CD8-positive, alpha-beta memory T cell (primary cell): ENCODE results near the gene AP2M1. TPM values are rescaled to one million over a fixed set of nuclear protein-coding genes. Genes with fewer than 3 reads are reported as not detected.
A peak's percentile ranks its signal among the peaks of the same experiment; 100 is the strongest.

Experiments used
- CTCF ChIA-PET: fragments of 350-600 bp; sonication (Branson Sonifier 250); formaldehyde crosslinking; loops from one replicate; lab custom pipeline; 2021; ENCODE audit warnings: antibody characterized with exemption; lab: Charles Lee
- POLR2A ChIA-PET: fragments of 350-600 bp; sonication (Branson Sonifier 250); formaldehyde crosslinking; loops from one replicate; lab custom pipeline; 2021; ENCODE audit warnings: antibody characterized with exemption; lab: Charles Lee
- DNase-seq, 5 donors: peaks; one replicate each; pipeline versions ENCODE4 v3.0.0 to v3.0.0-alpha.2; 2020 to 2022; ENCODE audit warnings: mixed read lengths in 1 of 5
- H3K27ac ChIP-seq: one replicate; pipeline ENCODE4 v1.7.0; 2013; ENCODE audit warnings: low read depth, mild to moderate bottlenecking, low read length, moderate library complexity
- H3K27me3 ChIP-seq: 2 replicates; pipeline ENCODE4 v1.7.0; 2013; ENCODE audit warnings: low read length, mild to moderate bottlenecking; ENCODE audit not compliant: insufficient read depth, poor library complexity, severe bottlenecking
- H3K36me3 ChIP-seq: 2 replicates; pipeline ENCODE4 v1.7.0; 2013; ENCODE audit warnings: mild to moderate bottlenecking, low read length, moderate library complexity; ENCODE audit not compliant: insufficient read depth
- H3K4me1 ChIP-seq: 2 replicates; pipeline ENCODE4 v1.7.0; 2013; ENCODE audit warnings: mild to moderate bottlenecking, low read length, moderate library complexity; ENCODE audit not compliant: insufficient read depth
- H3K4me3 ChIP-seq: 2 replicates; pipeline ENCODE4 v1.7.0; 2013; ENCODE audit warnings: mild to moderate bottlenecking, low read length
- H3K9me3 ChIP-seq: 2 replicates; pipeline ENCODE4 v1.7.0; 2013; ENCODE audit warnings: mild to moderate bottlenecking, low read length
- H3K27ac Mint-ChIP-seq, 8 donors: one replicate each; pipeline ENCODE4 v1.8.0; 2020 to 2021; ENCODE audit warnings: mixed read lengths in 8 of 8, mild to moderate bottlenecking in 6 of 8, inconsistent platforms in 3 of 8, moderate library complexity in 3 of 8
- H3K27me3 Mint-ChIP-seq, 2 donors: one replicate each; pipeline ENCODE4 v1.8.0; 2020 to 2021; ENCODE audit warnings: mixed read lengths in 2 of 2, mild to moderate bottlenecking in 1 of 2, moderate library complexity in 1 of 2
- H3K36me3 Mint-ChIP-seq, 3 donors: one replicate each; pipeline ENCODE4 v1.8.0; 2020 to 2021; ENCODE audit warnings: mixed read lengths in 3 of 3, inconsistent platforms in 1 of 3, mild to moderate bottlenecking in 1 of 3
- H3K4me1 Mint-ChIP-seq, 3 donors: one replicate each; pipeline ENCODE4 v1.8.0; 2020 to 2021; ENCODE audit warnings: mixed read lengths in 3 of 3, inconsistent platforms in 1 of 3, mild to moderate bottlenecking in 1 of 3
- H3K4me3 Mint-ChIP-seq, 7 donors: one replicate each; pipeline ENCODE4 v1.8.0; 2020 to 2021; ENCODE audit warnings: mixed read lengths in 7 of 7, mild to moderate bottlenecking in 6 of 7, moderate library complexity in 4 of 7, inconsistent platforms in 2 of 7
- H3K9me3 Mint-ChIP-seq, 5 donors: one replicate each; pipeline ENCODE4 v1.8.0; 2020 to 2022; ENCODE audit warnings: mixed read lengths in 5 of 5, mild to moderate bottlenecking in 3 of 5, moderate library complexity in 2 of 5, inconsistent platforms in 1 of 5
- polyA plus RNA-seq: library from polyadenylated mRNA; unstranded; fragments of 300-500 nt; fragmentation: Illumina TruSeq; gene quantifications from one replicate; pipeline ENCODE4 v1.2.3, GENCODE V29; 2021
- total RNA-seq, 2 experiments: library from RNA; stranded (reverse); gene quantifications; one replicate each; pipeline ENCODE4 v1.2.3, GENCODE V29; 2021

The AP2M1 gene
- total RNA-seq (100 to 1,000 TPM; 268 to 270 TPM), polyA plus RNA-seq (265 TPM)

- Histone ChIP-seq H3K36me3 (peaks cover 20% of the 10 kb centered on the region), H3K9me3 (no peaks in the 10 kb centered on the region), H3K4me3 (peak within 1 kb of the TSS; percentile 88), H3K27me3 (no peaks in the 10 kb centered on the region), H3K27ac (peak within 1 kb of the TSS; percentile 88), H3K4me1 (peaks cover 25% of the 10 kb centered on the region)
- H3K4me1 Mint-ChIP-seq = peaks cover 32 to 48% (median 44%) of the 10 kb centered on the region in 3 donors
- H3K9me3 Mint-ChIP-seq = no peaks in the 10 kb centered on the region
- H3K36me3 Mint-ChIP-seq = peaks cover 0 to 56% (median 9%) of the 10 kb centered on the region in 3 donors
- POLR2A ChIA-PET = interaction anchor here (1.1 to 1.8 kb wide), 4 partner anchors 9 to 124 kb away, joined by 5 to 8 read pairs (median 6); partner anchors contain the start of genes ABCF3, EIF2B5 and PSMD2
- DNase-seq = peak; percentile 94 to 99 (median 98)
- CTCF ChIA-PET = interaction anchor here (1.3 to 2.0 kb wide), 2 partner anchors 53 to 75 kb away, joined by 4 to 10 read pairs; partner anchors contain the start of gene EEF1AKMT4
- peak within 1 kb of the TSS; percentile 90 to 99 (median 95) for H3K4me3 Mint-ChIP-seq
- H3K27ac Mint-ChIP-seq = peak within 1 kb of the TSS; percentile 88 to 95 (median 94)
- H3K27me3 Mint-ChIP-seq = peaks cover 0 to 1% of the 10 kb centered on the region in 2 donors
Measured at GRCh38 chr3:184174646-184175492, at the start of gene AP2M1. Gene AP2M1 (plus strand): TSS chr3:184174855. CDS start chr3:184176994, 2,139 bp downstream.

DNA sequence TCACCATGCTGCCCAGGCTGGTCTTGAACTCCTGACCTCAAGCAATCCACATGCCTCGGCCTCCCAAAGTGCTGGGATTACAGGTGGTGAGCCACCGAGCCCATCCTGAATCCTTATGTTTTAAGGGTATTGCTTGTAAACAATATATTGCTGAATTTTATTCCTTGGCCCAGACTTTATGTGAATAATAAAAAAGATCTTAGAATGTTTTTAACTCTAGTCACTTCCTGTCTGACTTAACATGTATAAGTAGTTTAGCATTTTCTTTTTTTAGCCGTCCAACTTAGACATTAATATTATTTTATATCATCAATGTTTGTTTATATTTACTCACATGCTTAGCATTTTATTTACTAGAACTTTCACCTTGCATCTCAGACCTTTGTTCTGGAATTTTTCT lies 48.6 kb upstream of the AP2M1 start:
- no peaks in the 10 kb centered on the region for H3K36me3 Mint-ChIP-seq
- DNase-seq = no peak
- POLR2A ChIA-PET = no interaction called here
- no peaks in the 10 kb centered on the region for H3K4me1 Mint-ChIP-seq
- CTCF ChIA-PET = no interaction called here
- Histone ChIP-seq H3K27me3 (no peaks in the 10 kb centered on the region), H3K4me3 (no peak overlapping the region), H3K9me3 (no peaks in the 10 kb centered on the region), H3K27ac (no peak overlapping the region), H3K36me3 (no peaks in the 10 kb centered on the region), H3K4me1 (no peaks in the 10 kb centered on the region)
- no peaks in the 10 kb centered on the region for H3K9me3 Mint-ChIP-seq
- H3K27me3 Mint-ChIP-seq = peaks cover 0 to 3% of the 10 kb centered on the region in 2 donors
- no peak overlapping the region for H3K27ac Mint-ChIP-seq
- H3K4me3 Mint-ChIP-seq = no peak overlapping the region

DNA sequence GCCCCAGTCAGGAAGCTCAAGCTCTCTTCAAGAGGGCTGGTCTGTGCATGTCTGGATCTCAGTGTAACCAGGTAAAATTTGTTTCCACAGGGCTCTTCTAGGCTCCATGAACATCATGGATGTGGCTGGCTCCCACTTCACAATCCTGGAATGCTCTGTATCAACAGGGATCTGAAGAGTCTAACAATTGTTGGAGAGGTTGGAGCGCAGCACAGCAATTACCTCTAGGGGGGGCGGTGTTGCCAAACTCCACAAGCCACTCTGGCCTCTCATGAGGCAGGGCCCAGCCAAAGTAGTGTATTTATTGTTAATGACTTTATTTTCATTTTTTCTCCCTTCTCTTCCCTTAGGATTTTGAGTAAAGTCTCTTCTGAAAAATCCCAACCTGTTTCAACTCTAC lies 45.6 kb upstream of the AP2M1 start:
- ChIA-PET POLR2A (no interaction called here), CTCF (interaction anchor here (0.9 kb wide), 1 partner anchor 111 kb away, joined by 3 read pairs; no protein-coding TSS in a partner anchor)
- Mint-ChIP-seq H3K36me3 (no peaks in the 10 kb centered on the region), H3K4me1 (peaks cover 7 to 9% (median 8%) of the 10 kb centered on the region in 3 donors), H3K9me3 (no peaks in the 10 kb centered on the region), H3K27ac (no peak overlapping the region), H3K4me3 (peak overlapping the region in 1 of 7 donors; percentile 59), H3K27me3 (peaks cover 0 to 3% of the 10 kb centered on the region in 2 donors)
- no peak for DNase-seq
- H3K27me3 ChIP-seq = no peaks in the 10 kb centered on the region
- H3K4me3 ChIP-seq = no peak overlapping the region
- H3K4me1 ChIP-seq = peaks cover 7% of the 10 kb centered on the region
- no peaks in the 10 kb centered on the region for H3K36me3 ChIP-seq
- H3K27ac ChIP-seq = no peak overlapping the region
- H3K9me3 ChIP-seq = no peaks in the 10 kb centered on the region

GRCh38 chr3:184132945-184133344 lies 41.7 kb upstream of the AP2M1 start:
- Mint-ChIP-seq H3K4me1 (peaks cover 36 to 39% (median 37%) of the 10 kb centered on the region in 3 donors), H3K36me3 (peaks cover 0 to 29% (median 2%) of the 10 kb centered on the region in 3 donors), H3K27me3 (no peaks in the 10 kb centered on the region), H3K9me3 (no peaks in the 10 kb centered on the region), H3K27ac (peak overlapping the region in 1 of 8 donors; percentile 91), H3K4me3 (peak overlapping the region in 1 of 7 donors; percentile 98)
- H3K9me3 ChIP-seq = no peaks in the 10 kb centered on the region
- peaks cover 22% of the 10 kb centered on the region for H3K4me1 ChIP-seq
- H3K27me3 ChIP-seq = no peaks in the 10 kb centered on the region
- no peak overlapping the region for H3K4me3 ChIP-seq
- no peak for DNase-seq
- POLR2A ChIA-PET = interaction anchor here (1.0 to 1.1 kb wide), 2 partner anchors 40 to 115 kb away, joined by 3 read pairs; partner anchors contain the start of gene ABCC5
- CTCF ChIA-PET = interaction anchor here (1.3 kb wide), 1 partner anchor 117 kb away, joined by 3 read pairs; the partner anchor contains the start of gene EEF1AKMT4
- peaks cover 6% of the 10 kb centered on the region for H3K36me3 ChIP-seq
- no peak overlapping the region for H3K27ac ChIP-seq

DNA sequence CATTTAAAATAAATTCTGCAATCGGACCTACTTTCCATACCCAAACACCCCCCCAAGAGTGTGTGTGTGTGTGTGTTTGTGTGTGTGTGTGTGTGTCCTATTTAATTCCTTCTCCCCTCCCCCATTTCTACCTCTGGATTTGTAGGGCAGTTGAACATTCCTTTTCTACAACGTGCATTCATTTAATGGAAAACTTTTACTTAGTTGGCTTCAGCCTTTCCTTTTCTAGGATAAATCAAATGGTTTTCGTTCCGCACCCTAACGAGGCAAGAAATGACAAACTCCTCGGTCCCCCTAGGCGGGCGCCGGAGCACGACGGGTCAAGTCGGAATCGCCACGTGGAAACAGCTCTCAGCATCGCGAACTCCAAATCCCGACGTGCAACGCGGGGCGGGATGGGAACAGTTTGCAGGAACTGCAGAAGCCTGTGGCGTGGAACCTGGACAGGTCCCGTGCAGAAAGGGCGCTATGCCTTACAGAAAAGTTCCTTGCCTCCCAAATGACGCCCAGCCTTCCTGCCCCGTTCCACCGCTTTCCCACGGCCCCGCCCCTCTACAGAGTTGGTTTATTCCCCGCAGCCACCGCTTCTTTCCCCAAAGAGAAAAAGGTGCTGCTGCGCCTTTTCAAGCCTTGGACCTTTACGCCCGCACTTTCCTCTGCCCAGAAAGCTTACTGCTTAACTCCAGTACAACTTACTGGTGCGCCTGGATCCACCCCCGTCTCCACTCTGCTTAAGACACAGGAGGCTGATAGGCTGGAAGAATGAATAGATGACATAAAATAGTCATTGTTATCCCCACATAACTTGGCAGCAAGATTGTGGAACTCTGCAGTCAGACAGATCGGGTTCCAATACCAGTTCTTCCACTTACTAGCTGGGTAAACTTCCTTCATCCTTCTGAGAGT lies 40.6 kb upstream of the AP2M1 start:
- Mint-ChIP-seq H3K4me1 (peaks cover 36 to 42% (median 38%) of the 10 kb centered on the region in 3 donors), H3K36me3 (peaks cover 0 to 34% (median 2%) of the 10 kb centered on the region in 3 donors), H3K4me3 (peak overlapping the region; percentile 93 to 99 (median 98)), H3K27ac (peak overlapping the region; percentile 91 to 98 (median 96)), H3K9me3 (no peaks in the 10 kb centered on the region), H3K27me3 (no peaks in the 10 kb centered on the region)
- Histone ChIP-seq H3K9me3 (no peaks in the 10 kb centered on the region), H3K36me3 (peaks cover 6% of the 10 kb centered on the region), H3K4me3 (peak overlapping the region; percentile 93), H3K4me1 (peaks cover 22% of the 10 kb centered on the region), H3K27me3 (no peaks in the 10 kb centered on the region), H3K27ac (peak overlapping the region; percentile 85)
- ChIA-PET CTCF (interaction anchor here (0.9 to 3.3 kb wide), 8 partner anchors 11 to 116 kb away, joined by 3 to 15 read pairs (median 6); partner anchors contain the start of genes ABCC5, ABCF3, DVL3 and EEF1AKMT4), POLR2A (interaction anchor here (0.9 to 2.4 kb wide), 7 partner anchors 10 to 116 kb away, joined by 3 to 13 read pairs (median 6); partner anchors contain the start of genes ABCF3, AP2M1 and DVL3)
- DNase-seq = peak in 1 of 5 donors; percentile 25

DNA sequence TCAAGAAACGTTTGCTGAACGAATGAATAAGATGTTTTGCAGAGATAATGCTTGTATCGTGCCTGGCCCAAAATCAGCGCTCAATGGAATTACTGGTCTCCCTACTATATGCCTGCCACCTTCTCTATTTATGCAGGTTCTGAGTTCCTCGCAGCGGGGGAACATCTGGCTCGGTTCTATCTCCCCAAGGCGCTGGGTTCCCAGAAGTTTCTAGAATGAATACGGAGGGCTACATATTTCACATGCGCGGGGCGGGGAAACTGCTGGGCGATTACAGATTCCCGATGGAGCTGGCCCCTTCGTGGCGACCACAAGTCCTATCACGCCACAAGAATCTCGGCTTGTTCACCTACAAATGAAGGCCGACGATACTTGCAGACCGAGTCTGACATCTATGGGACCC lies 39.9 kb upstream of the AP2M1 start:
- H3K27me3 Mint-ChIP-seq = no peaks in the 10 kb centered on the region
- Histone ChIP-seq H3K4me1 (peaks cover 22% of the 10 kb centered on the region), H3K27ac (peak overlapping the region; percentile 85), H3K9me3 (no peaks in the 10 kb centered on the region), H3K36me3 (peaks cover 6% of the 10 kb centered on the region), H3K27me3 (no peaks in the 10 kb centered on the region), H3K4me3 (peak overlapping the region; percentile 93)
- H3K27ac Mint-ChIP-seq = peak overlapping the region; percentile 91 to 98 (median 96)
- peaks cover 36 to 42% (median 38%) of the 10 kb centered on the region in 3 donors for H3K4me1 Mint-ChIP-seq
- POLR2A ChIA-PET = interaction anchor here (0.9 to 2.4 kb wide), 10 partner anchors 9 to 115 kb away, joined by 3 to 13 read pairs (median 4); partner anchors contain the start of genes ABCF3, AP2M1 and DVL3
- DNase-seq = no peak
- no peaks in the 10 kb centered on the region for H3K9me3 Mint-ChIP-seq
- H3K4me3 Mint-ChIP-seq = peak overlapping the region; percentile 93 to 99 (median 98)
- peaks cover 0 to 36% (median 2%) of the 10 kb centered on the region in 3 donors for H3K36me3 Mint-ChIP-seq
- CTCF ChIA-PET = interaction anchor here (0.9 to 3.3 kb wide), 10 partner anchors 10 to 239 kb away, joined by 3 to 15 read pairs (median 4); partner anchors contain the start of genes ABCC5, ABCF3, DVL3 and EEF1AKMT4
